ENCODE measurements around the gene PCP2.

DNA sequence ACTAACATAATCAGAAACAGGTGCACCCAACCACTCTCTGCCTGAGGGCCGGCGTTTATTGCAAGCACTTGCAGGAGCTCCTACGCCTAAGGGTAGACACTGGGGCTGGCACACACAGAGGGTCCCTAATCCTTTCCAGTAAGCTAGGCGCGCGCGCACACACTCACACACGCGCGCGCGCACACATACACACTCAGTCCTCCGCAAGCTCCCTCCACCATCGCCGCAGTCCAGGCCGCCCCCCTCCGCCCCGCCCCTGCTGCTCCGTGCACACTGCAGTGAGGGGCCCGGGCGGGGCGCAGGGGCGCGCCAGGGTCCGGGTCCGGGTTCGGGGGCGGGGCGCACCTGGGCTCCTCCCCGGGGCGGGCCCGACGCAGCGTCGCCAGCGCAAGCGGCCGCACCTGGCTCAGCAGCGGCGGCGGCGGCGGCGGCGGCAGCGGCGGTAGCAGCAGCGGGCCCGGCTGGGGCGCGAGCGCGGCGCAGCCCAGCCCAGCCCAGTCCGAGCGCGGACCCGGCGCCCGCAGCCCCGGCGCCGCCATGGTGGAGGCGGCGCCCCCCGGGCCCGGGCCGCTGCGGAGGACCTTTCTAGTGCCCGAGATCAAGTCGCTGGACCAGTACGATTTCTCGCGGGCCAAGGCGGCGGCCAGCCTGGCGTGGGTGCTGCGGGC, 37.9 kb downstream of the PCP2 start, which contains the start of gene CAMSAP3:
- TF ChIP-seq EZH2phosphoT487 (IDR thresholded peaks at IDR 0.05; ENCODE audit: insufficient read depth, low read depth) = no peak
- peak; percentile 81 for TF ChIP-seq EZH2 (IDR thresholded peaks at IDR 0.05; ENCODE audit: insufficient read depth, poor library complexity, severe bottlenecking)

Measured in GM23248 (cell line).